Activated CD8-positive, alpha-beta memory T cell treated with anti-CD3 and anti-CD28 coated beads, Interleukin-2, amount 10 ng/mL, durations not matched to agents 7 days and 5 days (primary cell): ENCODE measurements around the gene WIZ. TPM values are rescaled to one million over a fixed set of nuclear protein-coding genes. Genes with fewer than 3 reads are reported as not detected.

ENCODE experiments used
- ATAC-seq: fragments of 150-1000 bp; cut with Tn5 transposase; one replicate; pipeline ENCODE4 v1.10.0; 2021; ENCODE audit warnings: moderate library complexity
- CTCF ChIA-PET: fragments of 350-600 bp; sonication (Branson Sonifier 250); formaldehyde crosslinking; loops from one replicate; lab custom pipeline; 2021; ENCODE audit warnings: antibody characterized with exemption; lab: Charles Lee
- DNase-seq: peaks from one replicate; pipeline ENCODE4 v3.0.0-alpha.2; 2020
- H3K27ac Mint-ChIP-seq: one replicate; pipeline ENCODE4 v1.8.0; 2021; ENCODE audit warnings: mild to moderate bottlenecking, mixed read lengths
- H3K27me3 Mint-ChIP-seq: one replicate; pipeline ENCODE4 v1.8.0; 2021; ENCODE audit warnings: mixed read lengths
- H3K36me3 Mint-ChIP-seq: one replicate; pipeline ENCODE4 v1.8.0; 2021; ENCODE audit warnings: mild to moderate bottlenecking, mixed read lengths
- H3K4me1 Mint-ChIP-seq: one replicate; pipeline ENCODE4 v1.8.0; 2021; ENCODE audit warnings: mixed read lengths
- H3K4me3 Mint-ChIP-seq: one replicate; pipeline ENCODE4 v1.8.0; 2021; ENCODE audit warnings: mild to moderate bottlenecking, moderate library complexity, mixed read lengths
- H3K9me3 Mint-ChIP-seq: one replicate; pipeline ENCODE4 v1.8.0; 2022; ENCODE audit warnings: low read depth, mixed read lengths
- total RNA-seq, 2 experiments: library from RNA; stranded (reverse); gene quantifications; one replicate each; pipeline ENCODE4 v1.2.3, GENCODE V29; 2021

WIZ gene
- total RNA-seq, 2 experiments from 2014 or later, result 29.9 to 30.8 TPM

DNA sequence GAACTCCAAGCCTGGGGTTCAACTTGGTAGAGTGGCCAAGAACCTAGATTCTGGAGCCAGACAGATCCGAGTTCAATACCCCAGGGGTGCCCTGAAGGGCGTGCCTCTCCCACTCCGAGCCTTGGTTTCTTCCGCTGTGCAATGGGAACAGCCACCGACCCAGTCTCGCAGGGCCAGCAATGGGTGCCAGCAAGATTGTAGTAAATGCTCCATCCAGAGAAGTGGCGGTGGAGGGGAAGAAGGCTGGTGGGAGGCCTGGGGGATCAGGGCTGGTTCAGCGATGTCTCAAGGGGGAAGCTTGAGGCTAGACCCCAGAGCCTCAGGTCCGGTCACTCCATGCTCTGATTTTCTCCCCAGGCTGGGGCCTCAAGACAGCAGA lies 4.5 kb downstream of the WIZ start:
- Mint-ChIP-seq H3K9me3 (no peaks in the 10 kb centered on the region), H3K36me3 (peaks cover under 1% of the 10 kb centered on the region), H3K4me1 (peaks cover 4% of the 10 kb centered on the region), H3K27ac (no peak overlapping the region), H3K27me3 (no peaks in the 10 kb centered on the region), H3K4me3 (no peak overlapping the region)
- CTCF ChIA-PET, result no interaction called here
- DNase-seq, result no peak
- no peak for ATAC-seq

DNA sequence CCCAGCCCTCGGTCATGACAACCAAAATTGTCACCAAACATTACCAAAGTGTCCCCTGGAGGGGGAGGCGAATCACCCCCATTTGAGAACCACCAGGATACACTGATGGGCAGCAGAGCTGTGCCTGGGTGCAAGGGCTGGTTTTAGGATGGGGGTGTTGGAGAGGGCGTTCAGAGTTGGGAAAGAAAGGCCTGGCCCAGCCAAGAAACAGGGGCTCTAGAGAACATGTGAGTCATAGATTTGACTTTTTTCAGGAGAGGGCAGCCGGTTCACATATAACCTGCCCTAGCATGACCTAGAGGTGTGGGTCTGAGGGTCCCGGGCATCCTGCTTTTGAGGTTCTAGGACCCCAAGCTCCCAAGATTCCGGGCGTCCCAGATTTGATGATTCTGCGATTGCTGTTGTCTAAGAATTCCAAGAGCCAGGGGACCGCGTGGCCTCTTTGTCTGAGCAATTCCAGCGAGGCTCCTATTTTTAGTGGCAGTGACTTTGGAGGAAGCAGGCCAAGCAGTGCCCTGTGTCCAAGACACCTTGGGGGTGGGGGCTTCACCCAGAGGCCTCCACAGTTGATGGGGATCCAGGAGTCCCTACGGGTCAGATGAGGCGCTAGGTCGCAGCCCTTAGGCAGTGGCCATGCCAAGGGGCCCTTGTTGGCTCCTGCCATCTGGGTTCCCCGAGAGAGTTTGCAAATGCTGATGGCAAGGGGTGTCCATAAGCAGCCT lies 5.1 kb downstream of the WIZ start:
- CTCF ChIA-PET, result no interaction called here
- DNase-seq (no peak), ATAC-seq (no peak)
- Mint-ChIP-seq H3K36me3 (no peaks in the 10 kb centered on the region), H3K4me3 (no peak overlapping the region), H3K27me3 (no peaks in the 10 kb centered on the region), H3K4me1 (peaks cover 3% of the 10 kb centered on the region), H3K9me3 (no peaks in the 10 kb centered on the region), H3K27ac (no peak overlapping the region)

DNA sequence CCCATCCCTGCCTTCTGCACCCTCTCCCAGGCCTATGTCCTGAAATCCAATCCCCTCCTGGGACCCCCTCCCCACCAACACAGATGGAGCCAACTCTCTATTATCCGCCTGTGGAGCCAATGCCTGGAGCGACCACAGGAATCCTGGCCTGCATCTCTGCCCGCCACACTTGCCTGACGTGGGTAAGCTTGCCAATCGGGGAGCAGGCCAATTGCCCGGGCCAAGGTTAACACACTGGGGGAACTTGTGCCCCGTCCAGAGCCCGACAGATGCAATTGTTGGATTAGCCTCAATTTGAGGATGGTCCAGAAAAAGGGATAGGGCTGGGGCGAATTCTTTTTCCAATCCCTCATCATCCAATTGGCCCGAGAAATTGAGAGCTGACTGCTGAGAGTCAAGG lies 5.9 kb downstream of the WIZ start:
- Mint-ChIP-seq H3K4me3 (no peak overlapping the region), H3K27ac (no peak overlapping the region), H3K36me3 (no peaks in the 10 kb centered on the region), H3K9me3 (no peaks in the 10 kb centered on the region), H3K4me1 (peaks cover 3% of the 10 kb centered on the region), H3K27me3 (no peaks in the 10 kb centered on the region)
- DNase-seq (no peak), ATAC-seq (no peak)
- CTCF ChIA-PET, result no interaction called here

GRCh38 chr19:15443325-15443724 lies 6.4 kb downstream of the WIZ start:
- no peak overlapping the region for H3K27ac Mint-ChIP-seq
- ATAC-seq, result no peak
- no peak overlapping the region for H3K4me3 Mint-ChIP-seq

DNA sequence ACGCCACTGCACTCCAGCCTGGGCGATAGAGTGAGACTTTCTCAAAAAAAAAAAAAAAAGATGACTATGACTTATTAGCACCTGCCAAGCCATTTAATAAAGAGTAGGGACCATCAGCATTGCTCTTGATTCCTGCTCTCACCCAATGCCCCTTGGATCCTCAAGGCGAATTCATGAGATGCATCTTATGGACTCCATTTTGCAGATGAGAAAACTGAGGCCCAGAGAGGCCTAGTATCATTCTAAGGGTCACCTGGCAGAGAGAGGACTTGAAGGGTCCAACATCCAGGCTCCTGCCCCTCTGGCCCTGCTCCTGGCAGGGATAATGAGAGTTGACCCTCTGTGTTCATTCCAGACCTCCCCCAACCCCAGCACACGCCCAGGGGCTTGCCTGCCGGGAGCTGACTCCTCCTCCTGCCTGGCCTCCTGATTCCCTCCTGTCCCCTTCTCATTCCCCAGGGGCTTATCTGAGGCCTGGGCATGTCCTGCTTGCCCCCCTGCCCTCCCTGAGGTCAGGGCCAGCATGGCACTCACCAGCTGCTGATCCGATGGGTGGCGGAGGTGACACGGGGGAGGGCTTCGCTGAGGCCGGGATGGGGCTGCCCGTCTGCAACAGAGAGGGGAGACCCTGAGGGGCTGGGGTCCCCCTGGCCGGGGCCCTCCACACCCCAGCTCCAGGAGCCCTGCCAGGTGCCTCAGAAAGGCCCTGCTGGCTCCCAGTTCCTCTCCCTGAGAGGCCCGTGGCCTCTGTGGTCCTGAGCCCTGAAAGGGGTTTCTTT lies 7.4 kb downstream of the WIZ start:
- Mint-ChIP-seq H3K9me3 (no peaks in the 10 kb centered on the region), H3K4me3 (no peak overlapping the region), H3K27ac (no peak overlapping the region), H3K4me1 (peaks cover 2% of the 10 kb centered on the region), H3K36me3 (no peaks in the 10 kb centered on the region), H3K27me3 (no peaks in the 10 kb centered on the region)
- ATAC-seq (no peak), DNase-seq (no peak)
- CTCF ChIA-PET, result interaction anchor here (1.3 kb wide), 1 partner anchor 23 kb away, joined by 4 read pairs; no protein-coding TSS in a partner anchor

More at GRCh38 chr19:15443325-15443724, 6.4 kb downstream of the WIZ start:
- CTCF ChIA-PET, result no interaction called here
- H3K27me3 Mint-ChIP-seq, result no peaks in the 10 kb centered on the region
- H3K4me1 Mint-ChIP-seq, result no peaks in the 10 kb centered on the region
- no peaks in the 10 kb centered on the region for H3K36me3 Mint-ChIP-seq
- H3K9me3 Mint-ChIP-seq, result no peaks in the 10 kb centered on the region
- DNase-seq, result no peak

GRCh38 chr19:15441317-15441716 lies 8.4 kb downstream of the WIZ start:
- Mint-ChIP-seq H3K27ac (no peak overlapping the region), H3K4me1 (peaks cover 4% of the 10 kb centered on the region), H3K4me3 (no peak overlapping the region), H3K9me3 (no peaks in the 10 kb centered on the region), H3K27me3 (no peaks in the 10 kb centered on the region), H3K36me3 (no peaks in the 10 kb centered on the region)
- no peak for ATAC-seq
- CTCF ChIA-PET, result interaction anchor here (1.3 kb wide), 1 partner anchor 22 kb away, joined by 4 read pairs; no protein-coding TSS in a partner anchor
- DNase-seq, result no peak

DNA sequence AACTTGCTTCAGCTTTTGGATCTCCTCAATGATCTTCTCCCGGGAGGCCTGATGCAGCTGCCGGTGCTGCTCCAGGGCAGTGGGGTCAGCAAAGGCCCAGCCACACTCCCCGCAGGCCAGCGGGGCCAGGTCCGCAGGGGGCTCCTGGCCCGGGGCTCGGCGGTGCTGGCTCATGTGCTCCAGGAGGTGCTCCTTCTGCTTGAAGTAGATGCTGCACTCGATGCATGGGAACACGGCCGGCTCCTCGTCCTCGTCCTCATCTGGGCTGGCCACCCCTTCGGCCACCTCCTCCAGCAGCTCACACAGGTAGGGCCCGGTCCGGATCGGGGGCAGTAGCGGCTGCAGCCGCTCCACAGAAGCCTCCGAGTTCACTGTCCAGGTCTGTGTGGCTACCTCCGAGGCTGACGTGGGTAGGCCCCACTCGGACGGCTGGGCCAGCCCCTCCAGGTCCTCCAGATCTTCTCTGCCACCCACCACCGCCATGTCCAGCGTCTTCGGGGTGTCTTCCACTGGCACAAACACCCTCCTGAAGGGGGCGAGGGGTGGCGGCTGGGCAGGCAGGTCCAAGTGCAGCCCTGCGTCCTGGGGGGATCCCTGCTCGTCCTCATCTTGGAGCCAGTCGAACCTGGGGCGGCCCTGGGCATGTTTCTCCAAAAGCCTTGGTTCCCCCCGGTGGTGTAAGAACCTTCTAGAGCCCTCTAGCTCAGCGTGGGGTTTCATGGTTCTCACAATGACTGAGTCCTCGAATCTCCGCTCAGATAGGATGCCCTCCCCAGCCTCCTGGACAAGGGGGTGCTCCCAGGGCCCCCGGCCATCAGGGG lies 9.7 kb downstream of the WIZ start:
- CTCF ChIA-PET, result no interaction called here
- no peak overlapping the region for H3K27ac Mint-ChIP-seq
- no peaks in the 10 kb centered on the region for H3K9me3 Mint-ChIP-seq
- H3K27me3 Mint-ChIP-seq, result no peaks in the 10 kb centered on the region
- H3K4me3 Mint-ChIP-seq, result no peak overlapping the region
- H3K36me3 Mint-ChIP-seq, result no peaks in the 10 kb centered on the region
- no peak for DNase-seq
- no peak for ATAC-seq
- H3K4me1 Mint-ChIP-seq, result peaks cover 7% of the 10 kb centered on the region

- Mint-ChIP-seq H3K27ac (no peak overlapping the region), H3K4me3 (no peak overlapping the region), H3K4me1 (peaks cover 9% of the 10 kb centered on the region), H3K9me3 (no peaks in the 10 kb centered on the region), H3K36me3 (no peaks in the 10 kb centered on the region), H3K27me3 (no peaks in the 10 kb centered on the region)
- CTCF ChIA-PET, result no interaction called here
- ATAC-seq (no peak), DNase-seq (no peak)
These were observed 10.5 kb downstream of the WIZ start for GRCh38 chr19:15439078-15439799.

DNA sequence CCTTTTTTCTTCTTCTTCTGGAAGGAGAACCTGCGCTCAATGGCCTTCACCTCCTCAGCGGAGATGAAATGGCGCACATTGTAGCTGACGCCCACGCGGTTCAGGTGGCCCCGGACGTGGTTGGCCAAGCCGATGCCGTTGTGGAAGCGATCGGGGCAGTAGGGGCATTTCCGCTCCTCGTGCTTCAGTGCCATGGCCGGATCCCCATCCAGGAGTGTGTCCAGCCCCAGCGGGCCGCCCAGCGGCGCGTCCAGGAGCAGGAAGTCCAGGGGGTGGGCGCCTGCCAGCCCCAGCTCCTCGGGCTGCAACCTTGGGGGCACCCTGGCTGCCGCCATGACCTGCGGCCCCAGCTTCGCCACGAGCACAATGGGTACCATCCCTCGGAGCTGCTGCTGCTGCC lies 11.2 kb downstream of the WIZ start:
- CTCF ChIA-PET, result interaction anchor here (0.6 to 1.5 kb wide), 3 partner anchors 20 to 744 kb away, joined by 3 to 4 read pairs (median 3); partner anchors contain the start of gene AKAP8L
- Mint-ChIP-seq H3K36me3 (no peaks in the 10 kb centered on the region), H3K4me1 (peaks cover 10% of the 10 kb centered on the region), H3K4me3 (no peak overlapping the region), H3K27me3 (no peaks in the 10 kb centered on the region), H3K27ac (no peak overlapping the region), H3K9me3 (no peaks in the 10 kb centered on the region)
- DNase-seq (no peak), ATAC-seq (no peak)

GRCh38 chr19:15438124-15438496 lies 11.6 kb downstream of the WIZ start:
- Mint-ChIP-seq H3K36me3 (no peaks in the 10 kb centered on the region), H3K27me3 (no peaks in the 10 kb centered on the region), H3K9me3 (no peaks in the 10 kb centered on the region), H3K27ac (no peak overlapping the region), H3K4me1 (peaks cover 15% of the 10 kb centered on the region), H3K4me3 (no peak overlapping the region)
- no peak for DNase-seq
- no peak for ATAC-seq
- CTCF ChIA-PET, result interaction anchor here (0.6 to 1.7 kb wide), 5 partner anchors 14 to 744 kb away, joined by 3 to 4 read pairs (median 3); partner anchors contain the start of gene AKAP8L

GRCh38 chr19:15437355-15438123 lies 12.2 kb downstream of the WIZ start:
- H3K36me3 Mint-ChIP-seq, result no peaks in the 10 kb centered on the region
- peaks cover 16% of the 10 kb centered on the region for H3K4me1 Mint-ChIP-seq
- CTCF ChIA-PET, result interaction anchor here (0.6 to 2.7 kb wide), 5 partner anchors 14 to 745 kb away, joined by 3 to 8 read pairs (median 4); partner anchors contain the start of gene AKAP8L
- no peaks in the 10 kb centered on the region for H3K27me3 Mint-ChIP-seq
- H3K9me3 Mint-ChIP-seq, result no peaks in the 10 kb centered on the region
- no peak overlapping the region for H3K27ac Mint-ChIP-seq
- no peak overlapping the region for H3K4me3 Mint-ChIP-seq
- DNase-seq, result no peak
- no peak for ATAC-seq

- Mint-ChIP-seq H3K36me3 (peaks cover 2% of the 10 kb centered on the region), H3K4me1 (peaks cover 18% of the 10 kb centered on the region), H3K27me3 (no peaks in the 10 kb centered on the region), H3K9me3 (no peaks in the 10 kb centered on the region), H3K27ac (no peak overlapping the region), H3K4me3 (no peak overlapping the region)
- CTCF ChIA-PET, result interaction anchor here (1.4 to 4.9 kb wide), 4 partner anchors 15 to 119 kb away, joined by 3 to 41 read pairs (median 6); partner anchors contain the start of gene AKAP8L
- DNase-seq, result no peak
- no peak for ATAC-seq
These were observed 13.0 kb downstream of the WIZ start for GRCh38 chr19:15436826-15437110.
